NCI-H774 (cell line): Measurements from ENCODE around the gene PDE1A.

Source experiments
- DNase-seq: peaks from one replicate; lab custom pipeline; 2025; lab: John Stamatoyannopoulos, UW

PDE1A gene

DNA sequence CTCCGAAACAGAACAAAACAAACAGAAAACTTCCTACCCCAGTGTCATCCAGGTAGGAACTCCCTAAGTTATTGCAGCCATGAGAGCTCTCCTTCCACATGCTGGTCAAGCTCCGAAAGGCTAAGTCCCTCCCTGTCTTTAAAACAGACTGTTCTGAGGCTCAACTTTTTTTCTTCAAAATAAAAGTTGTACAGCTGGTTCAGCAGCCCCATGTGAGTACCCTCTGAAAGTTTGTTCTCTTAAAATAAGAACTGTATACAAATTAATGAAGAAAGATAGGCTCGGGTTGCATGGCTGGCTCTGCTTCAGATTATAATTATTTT, at the start of gene PDE1A:
Gene PDE1A, minus strand, starts transcription at position 119 of the 323 bp plus-strand sequence.
- DNase-seq: no peak

DNA sequence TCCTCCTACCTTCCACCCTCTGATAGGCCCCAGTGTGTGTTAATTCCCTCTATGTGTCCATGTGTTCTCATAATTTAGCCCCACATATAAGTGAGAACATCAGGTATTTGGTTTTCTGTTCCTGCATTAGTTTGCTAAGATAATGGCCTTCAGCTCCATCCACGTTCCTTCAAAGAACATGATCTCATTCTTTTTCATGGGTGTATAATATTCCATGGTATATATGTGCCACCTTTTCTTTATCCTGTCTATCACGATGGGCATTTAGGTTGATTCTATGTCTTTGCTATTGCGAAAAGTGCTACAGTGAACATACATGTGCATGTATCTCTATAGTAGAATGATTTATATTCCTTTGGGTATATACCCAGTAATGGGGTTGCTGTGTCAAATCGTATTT, 46.8 kb upstream of the PDE1A start:
- no peak for DNase-seq

DNA sequence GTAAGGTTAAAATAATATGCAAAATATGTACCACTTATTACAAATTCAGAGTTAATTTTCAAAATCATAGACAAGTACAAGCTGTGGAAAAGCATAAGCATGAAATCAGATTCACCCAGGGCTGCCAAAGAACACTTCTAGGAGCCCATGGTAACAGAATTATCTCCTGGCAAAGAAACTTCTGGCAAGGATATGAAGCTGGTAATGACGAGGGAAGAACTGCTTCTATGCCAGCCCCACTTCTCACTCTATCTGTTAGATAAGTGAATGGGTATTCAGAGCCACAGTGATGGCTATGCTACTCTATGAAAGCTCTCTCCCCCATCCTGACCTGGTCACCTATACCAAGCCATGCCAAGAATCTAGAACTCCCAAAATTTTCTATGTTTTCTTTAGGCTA, 36.9 kb upstream of the PDE1A start:
- DNase-seq: no peak

DNA sequence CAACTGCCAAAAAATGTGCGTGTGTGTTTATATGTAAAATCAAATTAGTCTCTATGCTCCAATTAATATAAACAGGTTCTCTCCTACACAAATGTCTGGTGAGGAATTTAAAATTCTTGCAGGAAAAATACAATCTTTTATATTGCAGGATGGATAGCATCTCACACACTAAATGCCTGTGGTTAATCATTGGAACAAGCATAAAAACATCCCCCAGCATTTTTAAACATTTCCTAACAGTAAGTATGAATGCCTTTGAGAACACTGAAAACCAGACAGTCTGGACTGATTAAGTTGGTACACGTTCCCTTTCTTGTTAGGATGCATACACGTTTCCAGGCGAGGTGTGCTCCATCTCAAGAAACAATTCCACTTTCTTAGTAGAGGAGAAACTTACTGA, 29.9 kb upstream of the PDE1A start:
- no peak for DNase-seq

DNA sequence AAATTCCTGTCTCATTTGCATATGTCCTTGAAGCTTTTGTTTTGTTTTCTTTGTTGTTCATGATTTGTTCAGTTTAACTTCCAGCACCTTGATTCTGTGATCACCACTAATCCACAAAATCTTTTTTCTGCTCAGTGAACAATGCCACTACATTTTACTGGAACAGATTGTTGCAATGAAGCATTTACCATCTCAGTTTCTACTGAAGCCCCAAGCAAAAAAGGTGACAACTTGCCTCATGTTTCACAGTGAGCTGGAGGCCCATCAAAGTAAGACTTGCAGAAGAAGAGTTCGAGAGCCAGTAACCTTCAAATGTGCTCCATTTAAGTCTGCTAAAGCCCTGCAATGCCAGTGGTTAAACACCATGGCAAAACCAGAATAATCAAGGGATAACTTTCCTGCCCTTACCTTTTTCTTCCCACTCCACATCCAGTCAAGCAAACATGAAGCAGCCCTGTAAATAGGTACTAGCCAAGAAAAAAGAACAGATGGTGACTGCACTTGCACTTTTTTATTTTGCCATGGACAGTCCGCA, 25.7 kb upstream of the PDE1A start:
- no peak for DNase-seq

DNA sequence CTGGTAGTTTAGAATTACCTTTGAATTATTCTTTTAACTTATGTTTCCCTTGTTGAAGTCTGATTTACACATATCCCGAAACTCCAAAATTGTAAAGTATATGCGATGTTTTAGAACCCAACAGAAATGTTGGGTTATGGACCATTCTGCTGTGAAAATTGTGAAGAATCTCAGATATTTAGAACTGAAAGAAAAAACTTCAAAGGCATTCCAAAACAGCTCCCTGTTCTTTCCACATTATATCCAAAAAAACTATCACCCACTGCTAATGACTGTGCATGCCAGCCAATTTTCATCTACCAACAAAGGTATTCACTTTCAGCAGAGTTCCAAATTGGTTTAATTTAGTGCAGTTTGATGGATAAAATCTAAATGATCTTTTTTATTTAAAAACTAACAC, 21.5 kb upstream of the PDE1A start:
- no peak for DNase-seq

DNA sequence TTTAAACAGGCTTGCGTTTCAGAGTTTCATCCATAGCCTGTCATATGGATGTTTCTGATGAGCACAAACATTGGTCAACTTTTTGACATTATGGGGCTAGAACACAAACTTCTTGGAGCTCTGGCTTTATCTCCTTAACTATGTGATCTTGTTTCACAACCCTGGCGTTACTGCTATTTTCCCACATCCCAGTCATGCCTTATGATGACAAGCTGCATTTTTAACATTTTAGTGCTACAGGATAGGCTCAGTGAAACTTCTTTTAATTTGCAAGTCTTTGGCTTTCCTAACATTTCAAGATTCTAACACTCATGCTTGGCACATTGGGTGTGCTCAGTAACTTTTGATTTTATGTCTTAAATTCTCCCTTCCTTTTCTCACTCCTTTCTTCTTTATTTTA, 21.0 kb upstream of the PDE1A start:
- no peak for DNase-seq

DNA sequence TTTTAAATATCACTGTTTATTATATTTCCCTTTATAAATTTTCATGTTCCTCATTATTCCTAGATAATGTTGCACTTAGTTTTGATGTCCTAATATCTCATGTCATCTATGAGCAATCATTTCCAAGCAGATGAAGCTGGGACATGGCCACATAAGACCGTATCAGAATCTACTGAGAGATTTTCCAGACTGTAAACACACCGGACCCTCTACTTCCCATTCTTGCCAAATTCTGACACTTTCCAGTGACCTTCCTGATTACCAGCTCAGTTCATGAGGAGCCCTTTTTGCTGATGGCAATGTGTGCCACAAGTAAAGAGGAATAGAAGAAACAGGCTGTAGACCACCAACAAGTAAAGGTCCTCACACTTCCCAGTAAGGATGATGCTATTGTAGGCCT, 20.3 kb upstream of the PDE1A start:
- no peak for DNase-seq

DNA sequence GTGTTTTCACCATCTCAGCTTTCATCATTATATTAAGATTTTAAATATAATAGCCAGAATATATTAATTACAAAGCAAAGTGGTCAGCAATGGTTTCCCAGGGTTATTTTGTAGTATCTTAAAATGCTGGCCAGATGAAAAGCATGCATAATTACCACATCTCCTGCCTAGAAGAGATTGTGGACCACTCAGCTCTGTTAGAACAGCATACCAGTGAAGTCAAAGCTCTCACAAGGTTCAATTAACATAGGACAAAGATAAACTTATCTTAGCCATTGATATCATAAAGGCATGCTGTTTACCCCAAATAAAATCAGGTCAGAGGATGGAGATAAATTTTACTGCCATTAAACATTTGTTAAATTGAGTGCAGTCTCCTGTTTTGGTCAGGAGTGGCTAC, 19.3 kb upstream of the PDE1A start:
- no peak for DNase-seq

DNA sequence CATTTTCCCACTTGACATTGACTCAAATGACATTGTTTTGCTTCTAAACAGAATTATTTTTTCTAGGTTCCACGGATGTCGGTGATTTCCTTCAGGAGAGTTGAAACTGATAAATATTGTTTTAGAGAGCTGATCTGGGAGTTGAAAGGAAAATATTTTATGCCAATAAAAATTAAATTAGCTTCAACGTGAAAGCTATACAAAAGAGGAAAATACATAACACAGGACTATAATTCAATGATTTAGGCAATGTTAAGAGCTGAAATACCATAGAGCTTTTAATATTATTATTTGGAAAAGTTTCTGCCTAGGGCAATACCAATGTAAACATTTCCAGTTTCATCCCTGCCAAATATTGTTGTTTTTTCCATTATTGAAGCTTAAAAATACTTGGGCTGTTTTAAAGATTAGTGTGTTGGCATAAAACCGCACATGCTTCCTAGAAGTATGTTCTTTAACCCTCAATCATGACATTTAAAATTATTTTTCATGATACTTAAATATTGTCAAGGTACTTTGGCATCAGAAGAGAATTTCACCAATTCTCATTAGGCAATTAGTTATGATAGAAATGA, 18.6 kb upstream of the PDE1A start:
- DNase-seq: no peak

DNA sequence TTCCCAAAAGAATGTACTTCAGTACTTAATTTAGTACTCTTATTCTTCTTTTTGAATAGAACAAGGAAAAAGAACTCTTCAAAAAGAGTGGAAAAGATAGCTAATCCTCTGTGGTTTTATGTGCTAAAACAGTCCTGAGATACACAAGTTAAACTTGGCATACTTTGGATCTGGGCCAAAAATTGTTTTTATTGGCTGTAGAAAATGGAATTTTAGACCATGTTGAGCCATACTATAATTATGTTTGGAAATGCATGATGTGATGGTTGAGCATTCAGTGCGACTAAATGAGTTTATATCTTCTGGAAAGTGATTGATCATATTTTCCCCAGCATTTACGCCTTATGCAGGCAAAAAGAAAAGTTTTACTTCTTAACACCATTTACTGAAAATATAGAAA, 18.0 kb upstream of the PDE1A start:
- no peak for DNase-seq

DNA sequence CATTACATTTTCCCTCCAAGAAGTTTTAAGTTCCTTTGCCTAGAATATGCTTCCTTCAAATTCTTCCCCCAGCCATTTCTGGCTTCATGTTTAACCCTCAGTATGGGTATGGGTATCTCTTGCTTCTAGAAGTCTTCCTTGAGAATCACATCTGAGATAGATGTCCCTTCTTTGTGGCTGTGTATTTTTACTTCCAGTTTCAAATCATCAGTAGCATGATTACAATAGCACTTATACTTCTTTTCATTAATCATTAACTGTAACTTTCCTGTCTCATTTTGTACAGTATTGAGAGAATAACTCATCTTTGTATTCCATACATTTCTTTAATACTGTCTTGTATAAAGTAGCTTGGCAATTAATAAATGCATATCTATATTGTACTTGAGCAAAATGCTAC, 17.3 kb upstream of the PDE1A start:
- DNase-seq: no peak

DNA sequence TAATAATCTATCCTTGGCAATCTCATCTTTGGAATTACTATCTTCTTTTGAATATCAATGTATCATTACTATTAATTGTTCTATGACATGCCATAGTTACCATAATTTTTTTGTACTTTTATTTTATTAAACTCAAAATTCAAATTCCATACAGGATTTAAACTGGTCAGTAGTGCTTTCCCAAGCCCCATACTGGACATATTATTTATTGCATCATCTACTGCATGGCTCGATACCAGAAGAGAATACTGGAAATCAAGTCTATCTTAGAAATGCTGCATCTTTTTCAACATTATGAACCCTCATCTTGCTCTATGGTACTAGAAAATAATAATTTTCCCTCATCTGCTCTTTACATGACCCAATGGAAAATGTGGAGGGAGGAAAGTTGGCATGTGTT, 9.4 kb upstream of the PDE1A start:
- no peak for DNase-seq

DNA sequence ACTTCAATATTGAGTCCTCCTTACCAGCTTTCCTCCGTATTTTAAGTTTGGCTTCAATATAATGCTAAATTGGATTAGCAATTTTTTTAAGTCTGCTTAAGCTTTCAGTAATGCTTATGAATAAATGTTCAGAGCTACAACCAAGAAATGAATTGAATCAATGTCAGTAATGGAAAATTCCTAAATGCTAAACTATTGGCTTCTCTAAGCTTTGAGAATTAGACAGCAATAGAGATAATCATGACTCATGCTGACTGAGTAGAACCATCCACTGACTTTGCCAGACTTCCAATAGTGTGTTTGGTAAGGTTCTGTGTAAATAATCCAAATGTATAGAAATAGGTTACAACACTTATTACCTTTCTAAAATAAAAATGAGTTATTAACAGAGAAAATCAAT, 8.9 kb upstream of the PDE1A start:
- DNase-seq: no peak

DNA sequence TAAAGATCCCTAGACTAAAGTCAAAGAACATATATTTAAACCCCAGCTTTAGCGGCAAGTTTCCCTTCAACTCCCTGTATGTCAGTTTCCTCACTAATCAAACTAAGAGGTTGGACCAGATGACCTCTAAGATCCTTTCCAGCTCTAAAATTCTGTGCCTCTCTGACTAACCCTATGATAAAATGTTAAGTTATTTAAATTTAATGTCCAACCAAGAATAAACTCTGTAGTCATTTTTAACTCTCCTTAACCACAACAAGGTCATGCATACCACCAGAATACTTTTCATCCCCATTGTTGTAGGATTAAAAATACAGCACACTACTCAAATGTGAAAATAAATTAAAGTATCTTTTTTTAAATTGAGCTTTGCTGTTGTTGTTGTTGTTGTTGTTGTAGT, 5.2 kb upstream of the PDE1A start:
- DNase-seq: no peak

DNA sequence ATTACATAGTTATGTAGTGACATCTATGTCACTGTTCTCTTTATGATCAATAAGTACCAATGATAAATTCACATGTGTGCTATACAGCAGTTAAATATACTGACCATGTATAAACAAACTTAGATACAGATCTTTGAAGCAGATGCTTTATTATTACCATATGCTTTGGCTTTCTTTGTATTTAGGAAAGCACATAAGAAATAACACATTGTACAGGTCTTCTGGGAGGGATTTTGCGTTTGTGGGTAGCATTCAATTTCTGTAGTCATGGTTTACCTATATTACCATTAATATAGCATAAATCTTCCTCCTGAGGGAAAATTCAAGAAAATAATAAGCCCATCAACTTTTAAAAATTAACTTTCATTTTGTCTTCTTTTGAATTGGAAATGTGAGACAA, 1.6 kb upstream of the PDE1A start:
- DNase-seq: no peak

DNA sequence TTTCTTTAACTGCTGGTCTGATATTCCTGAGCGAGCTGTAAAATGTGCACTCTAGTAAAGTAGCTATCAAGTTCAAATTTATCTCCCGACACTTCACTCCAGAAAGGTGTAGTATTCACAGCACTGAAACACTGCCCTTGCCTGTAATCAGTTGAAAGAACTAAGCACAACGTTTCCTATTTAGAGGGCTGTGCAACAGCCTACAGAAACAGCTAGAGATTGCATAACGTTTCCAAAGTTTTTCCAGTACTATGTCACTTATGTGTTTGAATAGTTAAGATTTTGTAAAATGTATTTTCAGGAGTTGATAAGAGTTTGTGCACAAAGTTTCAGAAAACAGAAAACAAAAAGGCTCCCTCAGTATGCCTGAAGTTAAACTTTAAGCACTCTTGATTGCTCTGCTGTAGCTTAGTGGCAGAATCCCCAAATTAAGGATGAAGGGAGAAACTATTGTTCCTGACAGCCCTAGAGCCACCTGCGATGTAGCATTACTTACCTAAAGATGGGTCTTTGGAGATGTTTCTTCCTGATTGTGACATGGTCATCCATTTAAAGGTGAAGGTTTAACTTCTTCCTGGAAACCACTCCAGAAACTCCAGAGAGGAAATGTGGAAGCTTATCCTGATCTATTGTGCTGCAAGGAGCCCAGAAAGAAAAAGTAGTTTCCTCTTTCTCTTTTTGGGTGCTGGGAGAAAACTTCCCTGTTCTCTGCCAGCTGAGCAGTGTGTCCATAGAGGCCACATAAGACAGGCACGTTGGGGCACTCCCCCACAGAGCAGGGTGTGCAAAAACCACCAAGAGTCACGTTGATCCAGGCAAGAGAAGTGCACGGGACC, 536 bp downstream of the PDE1A start:
- DNase-seq: no peak

DNA sequence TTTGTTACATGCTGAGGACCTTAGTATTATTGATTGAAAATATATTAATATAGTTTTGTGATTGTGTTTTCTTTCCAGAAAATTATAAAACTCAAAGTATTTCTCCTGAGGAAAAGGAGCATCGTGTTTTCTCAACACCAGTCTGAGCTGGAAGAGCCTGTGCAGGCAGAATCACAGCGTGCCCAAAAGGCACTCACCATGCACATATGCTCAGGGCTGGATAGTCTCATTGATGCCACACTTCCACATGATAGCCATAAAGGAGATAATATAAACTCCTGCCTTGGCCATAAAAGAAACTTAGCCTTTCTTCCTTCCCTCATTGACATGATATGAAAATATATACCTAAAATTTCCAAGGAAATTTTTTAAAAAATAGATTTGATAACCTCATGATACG, 4.0 kb downstream of the PDE1A start:
- no peak for DNase-seq

DNA sequence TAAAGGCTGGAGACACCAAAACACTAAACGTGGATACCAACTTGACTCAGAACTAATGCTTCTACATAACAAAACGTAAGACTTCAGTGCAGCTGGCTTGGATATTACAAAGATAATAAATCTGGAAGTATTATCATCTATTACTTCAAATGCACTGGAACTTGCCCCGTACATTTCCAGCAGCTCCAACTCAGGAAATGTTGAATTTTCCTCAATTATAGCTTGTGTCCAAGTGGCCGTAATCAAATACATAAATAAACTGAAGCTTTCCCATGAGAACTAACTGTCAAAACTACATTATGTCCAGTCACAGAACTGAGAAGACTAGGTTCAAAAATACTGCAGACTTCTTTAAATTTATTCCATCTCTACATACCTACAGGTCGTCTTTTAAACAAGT, 6.2 kb downstream of the PDE1A start:
- DNase-seq: no peak

DNA sequence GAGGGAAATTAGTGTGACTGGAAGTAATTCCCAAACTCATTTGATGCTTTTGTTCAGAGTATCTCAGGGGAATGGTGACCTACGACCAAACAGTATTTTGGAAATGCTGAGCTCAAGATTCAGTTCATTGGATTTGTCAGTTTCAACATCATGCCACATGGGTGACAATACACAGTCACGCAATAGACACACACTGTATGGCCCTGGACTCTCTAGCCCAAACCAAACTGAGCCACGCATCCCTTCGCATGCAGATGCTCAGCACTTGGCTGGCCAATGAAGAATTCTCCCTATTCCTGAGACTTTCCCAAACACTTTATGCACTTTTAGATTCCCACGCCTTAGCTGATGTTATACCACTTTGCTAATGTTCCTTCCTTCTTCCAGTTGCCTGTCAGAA, 10.0 kb downstream of the PDE1A start:
- DNase-seq: no peak

DNA sequence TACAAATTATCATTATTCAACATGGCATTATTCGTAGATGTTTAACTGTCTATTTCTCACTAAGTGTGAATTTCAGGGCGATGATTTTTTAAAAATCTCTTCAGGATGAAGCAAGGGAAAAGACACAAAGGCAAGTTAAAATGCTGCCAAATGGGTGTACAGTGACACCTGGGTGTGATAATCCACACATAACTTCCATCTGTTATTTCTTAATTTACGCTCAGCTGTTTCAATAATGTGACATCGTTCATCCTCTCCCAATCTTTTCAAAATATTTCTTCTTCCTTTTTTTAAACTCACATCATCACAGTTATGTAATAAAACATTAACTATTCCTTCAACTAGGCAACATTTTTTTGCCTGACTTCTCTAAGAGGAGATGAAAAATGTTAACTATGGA, 10.6 kb downstream of the PDE1A start:
- no peak for DNase-seq

DNA sequence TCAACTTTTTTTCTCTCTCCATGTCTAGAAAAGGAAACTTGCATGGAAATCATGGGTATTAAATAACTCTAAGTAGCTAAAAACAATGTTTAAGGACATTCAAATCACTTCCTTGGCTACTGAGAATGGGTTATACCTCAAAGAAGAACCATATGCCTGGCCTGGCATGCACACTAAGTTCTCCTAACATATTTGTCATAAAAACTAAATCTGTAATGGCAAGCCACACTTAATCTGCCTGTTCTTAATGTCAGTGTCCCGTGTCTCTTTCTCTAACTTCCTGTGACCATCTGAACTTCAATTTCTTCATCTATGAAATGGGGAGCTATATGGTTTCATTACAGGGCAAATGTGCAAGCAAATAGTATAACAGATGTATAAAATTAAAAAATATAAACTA, 11.1 kb downstream of the PDE1A start:
- no peak for DNase-seq

DNA sequence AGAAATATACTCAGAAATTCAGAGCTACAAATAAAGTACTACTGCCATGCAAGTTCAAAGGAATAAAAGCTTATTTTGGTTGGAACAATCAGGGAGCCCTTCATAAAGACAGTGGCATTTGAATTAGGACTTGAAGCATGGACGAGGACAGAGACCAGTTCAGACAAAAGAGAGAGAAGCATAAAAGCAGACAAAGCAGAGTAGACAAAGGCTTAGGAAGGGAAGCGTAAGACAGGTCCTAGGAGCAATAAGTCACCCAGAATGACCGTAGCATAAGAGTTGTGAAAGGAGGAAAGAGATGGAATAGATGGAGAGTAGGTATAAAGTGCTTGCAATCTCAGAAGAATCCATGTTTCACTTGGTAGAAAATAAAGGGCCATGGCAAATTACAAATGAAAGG, 14.0 kb downstream of the PDE1A start:
- no peak for DNase-seq

DNA sequence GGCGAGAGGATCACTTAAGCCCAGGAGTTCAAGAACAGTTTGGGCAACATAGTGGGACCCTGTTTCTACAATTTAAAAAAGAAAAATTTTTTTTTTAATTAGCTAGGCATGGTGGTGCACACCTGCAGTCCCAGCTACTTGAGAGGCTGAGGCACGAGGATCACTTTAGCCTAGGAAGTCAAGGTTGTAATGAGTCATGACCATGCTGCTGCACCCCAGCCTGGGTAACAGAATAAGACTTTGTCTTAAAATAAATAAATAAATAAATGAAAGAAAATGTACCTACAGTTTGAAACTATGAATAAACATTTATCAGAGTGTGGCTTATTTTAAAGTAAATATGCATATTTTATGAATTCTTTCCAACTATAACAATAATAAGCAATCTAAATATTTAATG, 16.7 kb downstream of the PDE1A start:
- no peak for DNase-seq
